Measurements from ENCODE around the gene AKAP6.

DNA sequence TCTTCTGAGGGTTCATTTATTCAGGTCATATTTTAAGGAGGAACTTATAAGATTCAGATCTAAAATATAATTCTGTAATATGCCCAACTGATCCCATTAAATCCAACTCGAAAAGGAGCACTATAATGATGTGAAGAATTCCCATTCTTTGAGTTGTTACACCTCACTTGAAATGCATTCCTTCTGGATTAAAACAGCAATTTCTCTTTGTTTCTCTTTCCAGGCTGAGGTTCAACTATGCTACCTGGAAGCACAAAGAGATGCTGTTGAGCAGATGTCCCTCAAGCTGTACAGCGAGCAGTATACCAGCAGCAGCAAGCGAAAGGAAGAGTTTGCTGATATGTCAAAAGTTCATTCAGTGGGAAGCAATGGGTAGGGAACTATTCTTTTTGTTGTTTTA, 349.0 kb downstream of the AKAP6 start:
- TF ChIP-seq POLR2AphosphoS5 (IDR thresholded peaks at IDR 0.05; ENCODE audit: low read depth, low read length) (no peak), POLR2A (IDR thresholded peaks at IDR 0.05; ENCODE audit: low read depth, low read length) (no peak), TAF1 (IDR thresholded peaks at IDR 0.05; ENCODE audit: borderline replicate concordance, low read depth, low read length) (no peak)
